SH-SY5Y (cell line): Measurements from ENCODE around the gene TMEM161A.

ENCODE experiments used
- GATA2 ChIP-seq: IDR thresholded peaks from 2 replicates; pipeline ENCODE4 v1.6.1; 2011; ENCODE audit warnings: mild to moderate bottlenecking, low read depth, low read length
- GATA3 ChIP-seq: IDR thresholded peaks from 2 replicates; pipeline ENCODE4 v1.6.1; 2011; ENCODE audit warnings: low read depth, mild to moderate bottlenecking, low read length, moderate library complexity

DNA sequence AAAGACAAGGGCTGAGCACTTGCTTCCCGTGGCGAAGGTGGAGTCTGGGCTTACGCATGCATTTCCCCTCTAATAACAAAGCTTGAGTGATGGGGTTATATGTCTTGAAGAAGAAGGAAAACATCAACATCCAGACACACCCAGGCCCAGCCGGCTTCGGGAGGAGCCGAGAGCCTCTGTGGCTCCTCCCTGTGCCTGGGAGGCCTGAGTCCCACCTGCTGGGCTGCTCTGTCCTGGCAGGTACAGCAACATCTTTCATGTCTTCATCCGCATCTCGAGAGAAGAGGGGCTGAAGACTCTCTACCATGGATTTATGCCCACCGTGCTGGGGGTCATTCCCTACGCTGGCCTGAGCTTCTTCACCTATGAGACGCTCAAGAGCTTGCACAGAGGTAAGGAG, 30.6 kb downstream of the TMEM161A start:
- no peak for TF ChIP-seq GATA2
- TF ChIP-seq GATA3, result no peak
